GM18870 (cell line): Measurements from ENCODE around the gene LUM.

Experiments
- ATAC-seq: cut with Tn5 transposase; IDR thresholded peaks from one replicate; pipeline ENCODE4 v1.9.1; 2021; ENCODE audit warnings: moderate library complexity; ENCODE audit not compliant: unreplicated experiment

Gene LUM

DNA sequence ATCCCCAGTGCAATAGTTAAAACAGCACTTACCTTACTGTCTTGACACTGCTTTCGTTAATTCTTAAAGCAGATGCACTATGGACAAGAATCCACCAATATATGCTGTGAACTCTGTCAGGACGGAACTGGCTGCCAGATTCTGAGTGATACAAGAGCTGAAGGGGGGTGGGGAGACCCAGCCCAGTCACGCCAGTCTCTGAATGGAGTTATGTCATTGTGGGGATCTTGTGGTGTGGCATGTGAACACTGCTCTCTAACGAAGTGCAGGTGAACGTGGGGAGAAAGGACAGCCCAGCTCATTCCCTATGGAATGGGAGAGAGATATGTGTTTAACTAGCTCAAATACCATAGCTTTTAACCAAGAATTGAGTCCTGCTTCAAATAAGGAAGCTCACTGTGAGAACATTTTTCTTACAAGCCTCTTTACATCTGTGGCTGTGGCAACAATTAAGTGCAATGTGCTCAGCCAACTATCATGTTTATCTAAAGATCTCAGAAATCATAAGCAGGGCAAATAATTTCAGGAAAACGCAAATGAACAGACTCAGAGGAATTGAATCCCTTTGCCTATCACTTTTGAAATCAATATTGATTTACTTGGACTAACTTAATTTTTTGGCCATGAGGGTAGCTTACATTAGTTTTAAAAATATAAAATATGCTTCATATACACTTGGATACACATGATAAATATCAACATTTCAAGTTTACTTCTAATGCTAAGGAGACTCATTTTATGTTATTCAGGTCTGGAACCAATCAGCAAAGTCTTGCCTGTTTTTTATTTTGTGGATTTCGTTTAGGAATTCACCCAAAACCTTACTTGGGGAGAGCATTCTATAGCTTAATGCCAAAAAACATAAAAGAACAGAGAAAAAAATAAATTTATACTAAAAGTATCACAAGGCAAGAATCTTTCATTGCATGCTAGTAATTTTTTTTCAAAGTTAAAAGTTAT, at the start of gene LUM:
TSS of gene LUM (minus strand) at position 129 of the 960 bp plus-strand sequence. CDS start 2,515 bp downstream, outside the sequence.
- ATAC-seq: no peak

GRCh38 chr12:91161009-91161408, 49.7 kb upstream of the LUM start:
- ATAC-seq: no peak

- no peak for ATAC-seq
Observed at GRCh38 chr12:91155990-91156389, 44.7 kb upstream of the LUM start.

DNA sequence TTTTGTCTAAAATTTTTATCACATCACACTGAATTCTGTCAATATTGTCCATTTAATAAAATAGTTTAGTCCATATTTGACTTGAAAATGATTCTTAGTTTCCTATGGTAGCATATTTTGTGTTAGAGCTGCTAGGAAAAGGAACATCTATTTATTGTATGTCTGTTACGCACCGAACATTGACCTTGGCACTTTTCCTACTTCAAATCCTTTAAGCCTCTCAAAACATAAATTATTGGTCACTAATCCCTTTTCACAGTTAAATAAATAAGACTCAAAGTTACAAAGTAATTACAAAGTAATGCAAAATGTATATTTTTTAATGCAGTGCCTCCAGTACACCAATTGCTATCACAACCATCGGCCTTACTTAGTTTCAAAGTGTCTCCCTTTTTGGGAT, 42.8 kb upstream of the LUM start:
- ATAC-seq: no peak

- no peak for ATAC-seq
Observed at GRCh38 chr12:91144053-91144452, 32.8 kb upstream of the LUM start.

- no peak for ATAC-seq
Observed at GRCh38 chr12:91143206-91143605, 31.9 kb upstream of the LUM start.

DNA sequence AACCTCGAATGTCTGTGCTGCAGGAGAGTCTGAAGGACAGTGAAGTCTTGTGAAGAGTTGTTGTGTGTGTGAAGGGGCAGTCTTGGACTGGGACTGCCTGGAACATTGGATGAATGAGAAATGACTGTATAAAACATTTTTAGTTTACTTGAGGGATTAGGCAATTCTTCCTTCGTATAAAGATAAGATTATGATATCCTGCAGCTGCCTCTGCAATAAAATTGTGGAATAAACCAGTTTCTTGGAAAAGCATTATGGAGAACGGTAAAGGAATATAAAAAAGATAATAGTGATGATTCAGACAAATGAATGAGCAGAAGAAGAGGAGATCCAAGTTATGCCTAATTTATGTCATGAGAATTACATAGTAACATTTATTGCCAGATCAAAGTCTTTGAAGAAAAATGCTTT, 30.9 kb upstream of the LUM start:
- ATAC-seq: no peak

- no peak for ATAC-seq
Observed at GRCh38 chr12:91140026-91140931, 29.0 kb upstream of the LUM start.

DNA sequence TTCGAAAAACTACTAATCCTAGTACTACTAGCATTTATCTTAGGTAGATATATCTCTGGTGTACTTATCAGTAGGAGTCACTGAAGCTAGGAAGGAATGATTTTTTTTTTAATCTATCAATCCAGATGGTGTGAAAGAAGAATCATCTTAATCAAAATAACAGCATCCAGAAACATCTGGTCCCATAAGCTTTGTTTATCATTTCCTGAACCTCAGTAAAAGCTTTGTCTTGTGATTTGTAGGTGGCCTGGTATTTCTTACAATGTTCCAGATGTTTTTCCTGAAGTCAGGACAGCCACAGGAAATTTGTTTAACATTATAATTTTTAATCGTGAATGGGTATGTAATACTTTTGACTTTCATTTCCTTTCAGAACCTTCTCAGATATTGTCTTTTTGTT, 28.0 kb upstream of the LUM start:
- ATAC-seq: no peak

- no peak for ATAC-seq
Observed at GRCh38 chr12:91138337-91138920, 27.1 kb upstream of the LUM start.

DNA sequence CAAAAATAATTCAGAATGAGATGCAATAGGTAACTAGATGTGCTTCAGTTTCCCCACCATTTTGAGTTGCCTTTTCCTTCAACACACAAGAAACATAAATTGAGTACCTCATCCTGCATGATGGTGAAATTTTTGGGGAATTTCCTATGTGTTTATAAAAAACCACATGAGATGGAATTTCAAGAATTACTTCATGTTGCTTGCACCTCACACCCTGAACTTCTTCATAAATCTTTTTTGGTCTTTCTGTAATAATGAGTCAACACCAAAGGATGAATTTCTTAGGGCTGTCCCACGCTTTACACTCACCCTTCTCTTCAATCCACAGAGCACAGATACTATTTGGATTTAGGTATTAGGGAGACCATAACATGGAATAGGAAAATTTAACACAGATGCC, 22.6 kb upstream of the LUM start:
- ATAC-seq: no peak

DNA sequence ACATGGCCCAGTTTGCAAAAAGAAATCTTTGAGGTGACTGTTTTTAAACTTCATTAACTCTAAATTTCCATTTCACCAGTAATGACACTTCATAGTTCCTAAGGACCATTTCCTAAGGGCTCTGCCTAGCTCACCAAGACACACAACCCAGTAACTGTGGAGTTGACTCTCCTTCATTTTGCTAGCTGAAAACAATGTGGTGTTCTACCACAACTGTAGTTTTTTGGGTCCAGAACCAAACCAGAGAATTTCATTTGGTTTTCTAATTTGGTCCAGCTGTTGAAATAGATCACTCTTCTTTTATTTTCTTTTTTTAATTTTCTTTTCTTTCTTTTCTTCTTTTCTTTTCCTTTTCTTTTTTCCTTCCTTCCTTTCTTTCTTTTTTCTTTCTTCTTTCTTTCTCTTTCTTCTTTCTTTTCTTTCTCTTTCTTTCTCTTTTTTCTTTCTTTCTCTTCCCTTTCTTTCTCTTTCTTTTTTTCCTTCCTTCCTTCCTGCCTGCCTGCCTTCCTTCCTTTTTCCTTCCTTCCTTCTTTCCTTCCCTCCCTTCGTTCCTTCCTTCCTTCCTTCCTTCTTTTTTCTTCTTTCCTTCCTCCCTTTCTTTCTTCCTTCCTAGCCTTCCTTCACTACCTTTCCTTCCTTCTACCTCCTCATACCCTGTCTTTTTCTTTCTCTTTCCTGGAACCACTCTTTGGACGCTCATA, 18.5 kb upstream of the LUM start:
- ATAC-seq: no peak

DNA sequence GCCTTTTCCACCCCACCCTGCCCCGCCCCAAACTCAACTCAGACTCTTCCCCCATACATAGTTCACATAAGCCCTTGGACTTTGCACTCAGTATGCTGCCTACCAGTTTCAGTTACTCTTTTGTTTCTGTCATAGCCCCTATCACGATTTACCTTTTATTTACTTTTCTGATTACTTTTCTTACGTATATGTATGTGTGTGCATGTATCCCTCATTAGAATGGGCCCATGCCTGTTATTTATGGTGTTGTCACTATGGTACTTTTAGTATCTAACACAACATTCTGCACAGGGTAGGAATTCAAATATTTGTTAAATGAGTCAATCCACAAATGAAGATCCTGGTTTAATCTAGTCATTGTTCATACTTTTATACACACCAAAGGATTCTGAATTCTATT, 16.5 kb upstream of the LUM start:
- no peak for ATAC-seq

- no peak for ATAC-seq
Observed at GRCh38 chr12:91127306-91127705, 16.0 kb upstream of the LUM start.

- no peak for ATAC-seq
Observed at GRCh38 chr12:91126516-91126915, 15.2 kb upstream of the LUM start.

GRCh38 chr12:91123236-91123916, 12.1 kb upstream of the LUM start:
- ATAC-seq: no peak

- no peak for ATAC-seq
Observed at GRCh38 chr12:91120781-91121180, 9.5 kb upstream of the LUM start.

- no peak for ATAC-seq
Observed at GRCh38 chr12:91119089-91119488, 7.8 kb upstream of the LUM start.

DNA sequence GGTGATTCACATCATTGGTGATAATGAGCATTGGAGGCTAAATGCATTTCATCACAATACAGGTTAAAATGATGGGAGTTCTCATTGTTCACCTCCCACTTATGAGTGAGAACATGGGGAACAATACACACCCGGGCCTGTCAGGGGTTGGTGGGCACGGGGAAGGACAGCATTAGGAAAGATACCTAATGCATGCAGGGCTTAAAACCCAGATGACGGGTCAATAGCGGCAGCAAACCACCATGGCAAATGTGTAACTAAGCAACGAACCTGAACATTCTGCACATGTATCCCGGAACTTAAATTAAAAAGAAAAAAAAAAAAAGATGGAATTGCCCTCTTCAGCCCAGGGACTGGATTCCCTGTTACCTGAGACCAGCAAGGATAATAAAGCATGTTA, 2.3 kb upstream of the LUM start:
- no peak for ATAC-seq

DNA sequence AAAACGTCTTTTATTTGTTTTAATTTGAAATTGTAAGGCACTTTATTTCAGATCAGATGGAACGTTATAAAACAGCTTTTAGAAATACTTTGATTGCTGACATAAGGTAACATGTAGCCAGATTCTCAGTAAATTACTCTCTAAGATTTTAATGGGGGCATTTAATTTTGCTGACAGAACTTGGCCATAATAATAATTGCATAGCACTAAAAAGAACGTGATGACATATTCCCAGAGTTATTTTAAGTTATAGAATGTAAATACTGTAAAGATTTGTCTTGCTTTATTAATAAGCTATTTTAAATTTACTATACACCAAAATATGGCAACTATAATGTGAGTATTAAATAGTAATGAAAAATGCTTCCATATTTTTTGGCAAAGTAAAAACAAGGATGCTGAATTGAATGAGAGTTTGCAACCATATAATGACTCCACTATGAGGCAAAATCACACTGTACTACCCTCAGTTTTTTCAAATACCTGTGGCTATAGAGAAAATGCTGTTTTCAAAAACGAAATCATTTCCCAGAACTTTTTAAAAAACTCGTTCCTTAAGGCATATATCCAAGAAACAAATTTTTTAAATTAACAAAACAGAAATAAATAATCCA, 876 bp downstream of the LUM start:
- no peak for ATAC-seq
